MV-4-11 (cell line): Measurements from ENCODE around the gene PID1.

ENCODE experiments used
- DNase-seq: peaks from one replicate; lab custom pipeline; 2025; lab: John Stamatoyannopoulos, UW

The PID1 gene

GRCh38 chr2:229261076-229261475, 10.0 kb downstream of the PID1 start:
- no peak for DNase-seq

- DNase-seq: peak; percentile 63
Measured at GRCh38 chr2:229257985-229258384, 13.1 kb downstream of the PID1 start.

- no peak for DNase-seq
Measured at GRCh38 chr2:229256376-229256775, 14.7 kb downstream of the PID1 start.

- no peak for DNase-seq
Measured at GRCh38 chr2:229254206-229254605, 16.9 kb downstream of the PID1 start.

DNA sequence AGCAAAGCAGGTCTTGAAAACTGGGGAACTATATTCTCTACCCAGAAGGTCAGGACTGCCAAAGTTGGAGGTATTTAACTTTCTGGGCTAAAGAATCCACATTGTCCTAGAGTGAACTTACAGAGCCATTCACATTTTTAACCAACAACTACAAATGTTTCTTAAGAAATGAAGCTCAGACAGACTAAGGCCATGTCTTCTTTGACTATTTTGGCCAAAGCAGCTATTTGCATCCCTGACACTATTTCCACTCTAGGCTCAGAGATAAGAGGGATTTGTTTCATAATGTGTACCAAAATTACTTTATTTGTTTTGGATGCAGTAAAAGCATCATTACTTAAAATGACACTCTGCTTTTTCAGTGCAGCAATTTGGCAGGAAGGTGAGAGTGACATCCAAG, 18.1 kb downstream of the PID1 start:
- no peak for DNase-seq

- no peak for DNase-seq
Measured at GRCh38 chr2:229252280-229252679, 18.8 kb downstream of the PID1 start.

- DNase-seq: no peak
Measured at GRCh38 chr2:229249536-229249935, 21.6 kb downstream of the PID1 start.

DNA sequence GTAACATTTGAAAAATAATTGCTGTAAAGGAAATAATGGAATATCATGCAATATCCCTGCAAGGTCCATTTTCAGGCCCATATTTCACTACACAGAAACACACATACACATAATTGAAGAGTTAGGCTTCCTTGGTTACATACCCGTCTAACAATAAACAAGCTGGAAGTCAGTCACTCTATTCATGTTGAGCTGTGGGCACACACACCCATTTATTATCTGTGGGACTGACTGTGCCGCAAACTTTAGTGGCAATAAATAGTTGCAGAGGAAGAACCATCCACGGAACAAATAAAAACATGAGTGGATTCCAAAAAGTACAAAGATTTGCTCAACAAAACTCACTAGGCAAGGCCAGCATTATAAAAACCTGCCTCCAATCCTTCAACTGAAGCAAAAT, 24.8 kb downstream of the PID1 start:
- no peak for DNase-seq

GRCh38 chr2:229244975-229245374, 26.1 kb downstream of the PID1 start:
- DNase-seq: no peak

GRCh38 chr2:229243890-229244560, 27.1 kb downstream of the PID1 start:
- DNase-seq: no peak

GRCh38 chr2:229240984-229241491, 30.0 kb downstream of the PID1 start:
- DNase-seq: no peak

DNA sequence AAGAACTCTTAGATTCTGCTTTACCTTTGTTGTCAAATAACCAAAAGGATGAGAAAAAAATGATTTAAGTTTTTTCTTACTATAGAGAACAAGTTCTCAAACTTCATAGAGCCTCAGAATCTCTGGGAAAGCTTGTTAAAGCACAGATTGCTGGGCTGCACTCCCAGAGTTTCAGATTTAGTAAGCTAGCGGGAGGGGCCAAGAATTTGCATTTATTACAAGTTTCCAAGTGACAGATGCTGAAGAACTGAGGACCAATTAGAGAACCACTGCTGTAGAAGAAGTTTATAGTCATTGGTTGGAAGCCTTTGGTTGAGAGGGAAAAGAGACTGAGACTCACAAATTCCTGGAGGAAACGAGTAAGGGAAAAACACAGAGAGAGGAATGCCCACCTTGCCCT, 32.1 kb downstream of the PID1 start:
- no peak for DNase-seq

DNA sequence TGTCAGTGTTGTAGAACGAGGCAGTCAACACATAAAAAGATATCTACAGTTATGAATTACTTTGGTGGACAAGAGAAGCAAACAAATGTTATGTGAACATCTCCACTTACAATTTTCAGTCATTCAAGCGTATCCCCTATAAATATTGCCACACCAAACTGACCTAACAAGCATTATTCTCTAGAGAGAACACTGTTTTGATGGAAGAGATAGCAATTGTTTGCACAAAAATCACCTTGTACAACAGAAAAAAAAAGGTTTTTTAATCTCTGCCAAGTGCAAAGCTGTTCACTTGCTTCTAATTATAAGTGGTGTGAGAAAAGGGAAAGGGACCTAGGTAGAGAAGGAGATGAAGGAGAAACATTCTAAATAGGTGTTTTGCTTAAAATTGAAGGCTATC, 33.8 kb downstream of the PID1 start:
- no peak for DNase-seq

GRCh38 chr2:229235131-229235914, 35.8 kb downstream of the PID1 start:
- no peak for DNase-seq

GRCh38 chr2:229231885-229232284, 39.2 kb downstream of the PID1 start:
- no peak for DNase-seq

GRCh38 chr2:229231328-229231868, 39.7 kb downstream of the PID1 start:
- DNase-seq: no peak

DNA sequence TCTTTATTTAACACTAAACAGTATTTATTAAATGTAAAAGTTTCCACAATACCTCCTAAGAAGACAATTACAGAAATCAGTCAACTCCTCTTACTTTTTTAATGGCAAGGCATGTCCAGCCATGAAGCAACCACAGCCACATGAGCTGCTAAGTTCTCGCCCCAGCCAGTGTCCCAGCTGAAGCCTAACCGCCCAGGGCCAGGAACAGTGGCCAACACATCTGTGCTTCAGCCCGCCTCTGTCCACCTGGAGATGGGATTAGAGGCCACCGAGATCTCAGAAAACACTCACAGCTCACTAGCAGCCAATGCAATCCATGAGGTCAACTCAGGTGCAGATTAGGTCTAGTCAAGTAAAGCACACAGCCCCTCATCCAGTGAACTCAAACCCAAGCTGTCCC, 40.2 kb downstream of the PID1 start:
- DNase-seq: no peak

DNA sequence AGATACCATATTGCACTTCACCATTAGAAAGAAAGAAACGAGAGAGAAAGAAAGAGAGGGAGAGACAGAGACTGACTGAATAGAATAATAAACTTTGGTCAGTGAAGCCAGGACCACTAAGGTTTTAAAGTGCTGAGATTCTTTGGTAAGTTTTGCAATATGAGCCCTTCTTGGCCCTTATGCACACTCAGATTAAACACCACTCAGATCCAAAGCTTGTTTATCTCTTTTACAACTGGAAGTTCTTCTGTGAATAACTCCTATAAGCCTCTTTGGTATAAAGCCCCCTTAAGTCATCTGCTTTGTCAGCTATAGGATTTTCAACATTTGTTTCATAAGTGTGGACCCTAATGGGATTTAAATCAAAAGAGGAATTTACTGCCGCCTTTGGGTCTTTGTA, 40.8 kb downstream of the PID1 start:
- DNase-seq: no peak

DNA sequence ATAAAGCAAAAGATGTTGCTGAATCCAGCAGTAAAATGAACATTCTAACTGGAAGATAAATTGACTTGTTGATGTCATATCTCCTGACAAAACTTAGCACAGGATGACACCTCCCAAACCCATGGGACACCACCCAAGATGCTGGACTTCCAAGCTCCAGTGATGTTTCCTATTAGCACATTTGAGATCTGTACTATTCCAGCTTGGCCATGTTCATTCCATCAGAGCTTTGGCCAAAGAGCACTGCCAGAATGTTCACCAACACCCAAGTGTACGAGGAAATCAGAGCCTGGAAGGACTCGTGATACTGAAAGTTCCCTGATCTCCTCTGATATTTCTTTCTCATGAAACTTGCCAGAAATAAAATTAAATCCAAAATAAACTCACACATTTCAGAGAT, 44.7 kb downstream of the PID1 start:
- DNase-seq: no peak

DNA sequence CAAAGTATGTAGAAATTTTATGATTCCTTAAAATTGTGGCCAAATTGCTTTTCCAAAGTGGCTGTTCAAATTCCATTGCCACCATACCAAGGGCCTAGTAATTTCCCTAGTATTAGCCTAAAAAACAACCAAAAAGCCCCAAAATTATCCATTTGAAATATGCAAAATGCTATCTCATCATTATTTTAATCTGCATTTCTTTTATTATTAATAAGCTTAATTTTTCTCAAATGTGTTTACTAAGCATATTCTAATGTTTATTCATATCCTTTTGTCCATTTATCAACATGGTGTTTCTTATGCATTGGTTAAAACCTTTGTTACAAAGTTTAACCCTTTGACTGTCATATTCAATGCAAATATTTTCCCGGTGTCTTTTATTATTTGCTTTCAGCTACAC, 48.0 kb downstream of the PID1 start:
- no peak for DNase-seq

DNA sequence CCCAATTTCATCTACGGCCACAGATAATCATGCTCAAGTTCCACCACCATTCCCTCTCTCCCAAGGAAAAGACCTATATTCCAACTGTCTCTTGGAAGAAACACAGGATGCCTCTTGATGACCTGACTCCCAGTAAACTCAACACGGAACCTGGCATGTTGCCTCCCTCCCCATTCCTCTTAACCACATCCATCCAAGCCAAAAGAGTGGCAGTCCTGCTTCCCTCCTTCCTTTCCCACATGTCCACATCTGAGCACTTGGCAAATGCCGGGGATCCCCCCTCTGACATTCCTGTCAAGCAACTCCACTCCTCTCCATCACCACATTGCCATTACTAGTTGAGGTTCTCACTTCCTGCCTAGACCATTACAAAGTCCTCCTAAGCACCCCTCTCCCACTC, 49.4 kb downstream of the PID1 start:
- DNase-seq: no peak

- DNase-seq: no peak
Measured at GRCh38 chr2:229220254-229220653, 50.8 kb downstream of the PID1 start.

- DNase-seq: no peak
Measured at GRCh38 chr2:229218329-229218921, 52.7 kb downstream of the PID1 start.
